Hepatocyte (in vitro differentiated cells): ENCODE data around the gene KLHDC1. TPM values are rescaled to one million over a fixed set of nuclear protein-coding genes. Genes with fewer than 3 reads are reported as not detected.
"Not testable (repeated sequence)": the region's sequence is repeated elsewhere in the genome, so short reads cannot be mapped to it uniquely, and the experiment has no call there.

Experiments
- DNase-seq: peaks from one replicate; pipeline ENCODE4 v3.0.0-alpha.2; 2016; ENCODE audit warnings: low spot score
- H2AFZ ChIP-seq: fragments of 200-600 bp; sonication (generic); 2 replicates; pipeline ENCODE4 v1.6.0; 2016; ENCODE audit warnings: antibody characterized with exemption, mild to moderate bottlenecking
- H3K27ac ChIP-seq: fragments of 200-600 bp; sonication (generic); 2 replicates; pipeline ENCODE4 v1.5.1; 2016; ENCODE audit warnings: mild to moderate bottlenecking
- H3K27me3 ChIP-seq: fragments of 200-600 bp; sonication (generic); 2 replicates; pipeline ENCODE4 v1.6.1; 2016
- H3K36me3 ChIP-seq: fragments of 200-600 bp; sonication (generic); replicated peaks from 2 replicates; pipeline ENCODE4 v1.5.1; 2016; ENCODE audit warnings: low read depth; ENCODE audit not compliant: insufficient read depth
- H3K4me1 ChIP-seq: fragments of 200-600 bp; sonication (generic); 2 replicates; pipeline ENCODE4 v1.5.1; 2016; ENCODE audit warnings: mild to moderate bottlenecking, moderate library complexity; ENCODE audit not compliant: insufficient read depth
- H3K4me2 ChIP-seq: fragments of 200-600 bp; sonication (generic); 2 replicates; pipeline ENCODE4 v1.6.0; 2016
- H3K4me3 ChIP-seq: fragments of 200-600 bp; sonication (generic); 2 replicates; pipeline ENCODE4 v1.5.1; 2016; ENCODE audit warnings: mild to moderate bottlenecking
- H3K79me2 ChIP-seq: fragments of 200-600 bp; sonication (generic); 2 replicates; pipeline ENCODE4 v1.6.0; 2017; ENCODE audit warnings: mild to moderate bottlenecking
- H3K9me2 ChIP-seq: fragments of 200-600 bp; sonication (generic); replicated peaks from 2 replicates; pipeline ENCODE4 v1.6.0; 2017; ENCODE audit warnings: mild to moderate bottlenecking; ENCODE audit not compliant: insufficient read depth
- H3K9me3 ChIP-seq: fragments of 200-600 bp; sonication (generic); 2 replicates; pipeline ENCODE4 v1.5.1; 2016; ENCODE audit warnings: low read depth, mild to moderate bottlenecking
- H4K20me1 ChIP-seq: fragments of 200-600 bp; sonication (generic); 2 replicates; pipeline ENCODE4 v1.6.0; 2016; ENCODE audit warnings: mild to moderate bottlenecking; ENCODE audit not compliant: insufficient read depth, poor library complexity, severe bottlenecking
- CTCF ChIP-seq: fragments of 200-600 bp; sonication (generic); IDR thresholded peaks from 2 replicates; pipeline ENCODE4 v1.5.1; 2016; ENCODE audit warnings: antibody characterized with exemption, mild to moderate bottlenecking; ENCODE audit not compliant: poor library complexity
- EZH2 ChIP-seq: fragments of 200-600 bp; sonication (generic); IDR thresholded peaks from 2 replicates; pipeline ENCODE4 v1.6.1; 2016; ENCODE audit warnings: antibody characterized with exemption, mild to moderate bottlenecking, borderline replicate concordance
- EZH2phosphoT487 ChIP-seq: fragments of 200-600 bp; sonication (generic); IDR thresholded peaks from one replicate; pipeline ENCODE4 v1.6.1; 2018; ENCODE audit warnings: antibody characterized with exemption, mild to moderate bottlenecking, low read depth, moderate library complexity; ENCODE audit not compliant: unreplicated experiment, severe bottlenecking
- WGBS: methylation state at CpG from one replicate; pipeline ENCODE4 v1.1.6; 2016; ENCODE audit warnings: low lambda C conversion rate; ENCODE audit errors: missing lambda C conversion rate; 5-methylcytosine and 5-hydroxymethylcytosine counted together
- polyA plus RNA-seq: library from polyadenylated mRNA; unstranded; fragments of >200 nt; fragmentation: Nextera tagmentation; extraction: Ambion mirVana; gene quantifications from 2 replicates; pipeline ENCODE4 v1.2.1, GENCODE V29; 2016
- total RNA-seq: library from RNA; depleted of rRNA; stranded (reverse); fragments of >200 nt; gene quantifications from 2 replicates; pipeline ENCODE4 v1.2.3, GENCODE V29; 2014

KLHDC1 gene
- total and polyA plus RNA-seq, 2 experiments from 2014 or later = 4.6 to 5.4 TPM

- H2AFZ ChIP-seq = no peak overlapping the region
- TF ChIP-seq EZH2phosphoT487 (no peak), CTCF (no peak), EZH2 (no peak)
- H3K4me1 ChIP-seq = no peaks in the 10 kb centered on the region
- H3K36me3 ChIP-seq = no peaks in the 10 kb centered on the region
- H3K9me3 ChIP-seq = no peaks in the 10 kb centered on the region
- no peaks in the 10 kb centered on the region for H4K20me1 ChIP-seq
- no peaks in the 10 kb centered on the region for H3K79me2 ChIP-seq
- no peak for DNase-seq
- 96% methylated on average over 5 of the region's 5 CpGs for WGBS
- H3K4me3 ChIP-seq = no peak overlapping the region
- no peaks in the 10 kb centered on the region for H3K27me3 ChIP-seq
- H3K4me2 ChIP-seq = no peak overlapping the region
- H3K27ac ChIP-seq = no peak overlapping the region
- no peaks in the 10 kb centered on the region for H3K9me2 ChIP-seq
Measured at GRCh38 chr14:49727171-49727570, 34.3 kb downstream of the KLHDC1 start.

DNA sequence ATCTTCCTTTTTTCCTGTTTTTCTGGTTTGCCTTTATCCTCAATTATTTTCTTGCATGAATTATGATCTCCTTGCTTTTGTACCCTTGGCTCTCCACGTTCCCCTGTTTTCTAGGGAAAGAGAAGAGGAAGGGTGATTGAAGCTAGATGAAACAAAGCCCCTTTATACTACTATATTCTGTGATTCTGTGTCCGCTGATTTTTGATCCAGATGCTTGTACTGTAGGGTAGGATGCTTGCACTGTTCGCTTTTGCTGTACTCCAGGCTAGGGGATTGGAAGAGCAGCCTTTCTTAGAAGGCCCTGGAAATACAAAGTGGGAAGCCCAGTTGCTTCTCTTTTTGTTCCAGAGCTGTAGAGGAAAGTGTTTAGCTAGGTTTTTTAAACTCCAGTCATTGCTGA, 40.0 kb downstream of the KLHDC1 start:
- Histone ChIP-seq H3K79me2 (no peaks in the 10 kb centered on the region), H3K27ac (no peak overlapping the region), H3K9me2 (no peaks in the 10 kb centered on the region), H2AFZ (no peak overlapping the region), H3K4me2 (no peak overlapping the region), H3K9me3 (no peaks in the 10 kb centered on the region), H3K27me3 (no peaks in the 10 kb centered on the region), H3K4me1 (no peaks in the 10 kb centered on the region), H4K20me1 (no peaks in the 10 kb centered on the region), H3K4me3 (no peak overlapping the region), H3K36me3 (no peaks in the 10 kb centered on the region)
- TF ChIP-seq EZH2phosphoT487 (no peak), CTCF (no peak), EZH2 (no peak)
- DNase-seq = no peak
- WGBS = 96% methylated on average over 3 of the region's 3 CpGs

- Histone ChIP-seq H3K27ac (no peak overlapping the region), H3K27me3 (no peaks in the 10 kb centered on the region), H3K4me3 (no peak overlapping the region), H2AFZ (no peak overlapping the region), H3K36me3 (no peaks in the 10 kb centered on the region), H3K79me2 (no peaks in the 10 kb centered on the region), H4K20me1 (no peaks in the 10 kb centered on the region), H3K9me3 (no peaks in the 10 kb centered on the region), H3K4me1 (no peaks in the 10 kb centered on the region), H3K9me2 (no peaks in the 10 kb centered on the region), H3K4me2 (no peak overlapping the region)
- TF ChIP-seq EZH2phosphoT487 (no peak), EZH2 (no peak), CTCF (no peak)
- no peak for DNase-seq
Measured at GRCh38 chr14:49733836-49734235, 40.9 kb downstream of the KLHDC1 start.

GRCh38 chr14:49735669-49736068, 42.7 kb downstream of the KLHDC1 start:
- not testable (repeated sequence) for H2AFZ ChIP-seq, H3K9me2 ChIP-seq, H4K20me1 ChIP-seq, H3K36me3 ChIP-seq, H3K27ac ChIP-seq, DNase-seq, H3K4me1 ChIP-seq, H3K4me2 ChIP-seq, H3K9me3 ChIP-seq, H3K4me3 ChIP-seq, H3K27me3 ChIP-seq, H3K79me2 ChIP-seq
- 86% methylated on average over 4 of the region's 4 CpGs for WGBS
